MM.1S (cell line): ENCODE measurements around the gene CALHM2.

Experiments used
- DNase-seq: peaks from one replicate; pipeline ENCODE4 v3.0.0-alpha.2; 2015
- H2AFZ ChIP-seq: fragments of 300-600 bp; sonication (generic); 2 replicates; pipeline ENCODE4 v1.6.0; 2016; ENCODE audit warnings: antibody characterized with exemption, low read length
- H3F3A ChIP-seq: fragments of 300-600 bp; sonication (generic); 2 replicates; pipeline ENCODE4 v1.6.1; 2016; ENCODE audit warnings: mild to moderate bottlenecking, antibody characterized with exemption, low read length, moderate library complexity, mixed read lengths; ENCODE audit not compliant: insufficient read depth
- H3K27ac ChIP-seq: fragments of 300-600 bp; sonication (generic); 2 replicates; pipeline ENCODE4 v1.5.1; 2016; ENCODE audit warnings: mild to moderate bottlenecking, low read length
- H3K27me3 ChIP-seq: fragments of 300-600 bp; sonication (generic); replicated peaks from 2 replicates; pipeline ENCODE4 v1.6.0; 2016; ENCODE audit warnings: low read length; ENCODE audit not compliant: insufficient read depth
- H3K36me3 ChIP-seq: fragments of 300-600 bp; sonication (generic); replicated peaks from 2 replicates; pipeline ENCODE4 v1.6.1; 2016; ENCODE audit warnings: mild to moderate bottlenecking, low read length, mixed read lengths; ENCODE audit not compliant: insufficient read depth
- H3K4me1 ChIP-seq: fragments of 300-600 bp; sonication (generic); 2 replicates; pipeline ENCODE4 v1.6.1; 2016; ENCODE audit warnings: low read length, mixed read lengths
- H3K4me2 ChIP-seq: fragments of 300-600 bp; sonication (generic); 2 replicates; pipeline ENCODE4 v1.6.0; 2016; ENCODE audit warnings: low read depth, low read length
- H3K4me3 ChIP-seq: fragments of 300-600 bp; sonication (generic); 2 replicates; pipeline ENCODE4 v1.5.1; 2016; ENCODE audit warnings: low read length, mixed read lengths
- H3K79me2 ChIP-seq: fragments of 300-600 bp; sonication (generic); 2 replicates; pipeline ENCODE4 v1.6.1; 2016; ENCODE audit warnings: mixed run types, low read length, mixed read lengths
- H3K9ac ChIP-seq: fragments of 300-600 bp; sonication (generic); 2 replicates; pipeline ENCODE4 v1.6.1; 2016; ENCODE audit warnings: low read length, mixed read lengths
- H3K9me2 ChIP-seq: fragments of 300-600 bp; sonication (generic); replicated peaks from 2 replicates; pipeline ENCODE4 v1.6.1; 2016; ENCODE audit warnings: mild to moderate bottlenecking, low read length, mixed read lengths; ENCODE audit not compliant: insufficient read depth
- H3K9me3 ChIP-seq: fragments of 300-600 bp; sonication (generic); replicated peaks from 2 replicates; pipeline ENCODE4 v1.6.1; 2016; ENCODE audit warnings: mild to moderate bottlenecking, low read length, mixed read lengths; ENCODE audit not compliant: insufficient read depth
- H4K20me1 ChIP-seq: fragments of 300-600 bp; sonication (generic); 2 replicates; pipeline ENCODE4 v1.6.1; 2016; ENCODE audit warnings: mild to moderate bottlenecking, low read length, moderate library complexity, mixed read lengths; ENCODE audit not compliant: insufficient read depth
- EZH2 ChIP-seq: fragments of 300-600 bp; sonication (generic); optimal IDR thresholded peaks from 2 replicates; pipeline ENCODE3; 2017; ENCODE audit warnings: low read depth, mild to moderate bottlenecking, antibody characterized with exemption, low read length, mixed read lengths
- EZH2phosphoT487 ChIP-seq: fragments of 300-600 bp; sonication (generic); IDR thresholded peaks from 2 replicates; pipeline ENCODE4 v1.6.1; 2018; ENCODE audit warnings: antibody characterized with exemption, low read length
- TF ChIP-seq, protein P1 (sequence below): fragments of 300-600 bp; sonication (generic); IDR thresholded peaks from 2 replicates; pipeline ENCODE4 v1.5.1; 2016; ENCODE audit warnings: antibody characterized with exemption, low read length, mixed read lengths

CALHM2 gene

DNA sequence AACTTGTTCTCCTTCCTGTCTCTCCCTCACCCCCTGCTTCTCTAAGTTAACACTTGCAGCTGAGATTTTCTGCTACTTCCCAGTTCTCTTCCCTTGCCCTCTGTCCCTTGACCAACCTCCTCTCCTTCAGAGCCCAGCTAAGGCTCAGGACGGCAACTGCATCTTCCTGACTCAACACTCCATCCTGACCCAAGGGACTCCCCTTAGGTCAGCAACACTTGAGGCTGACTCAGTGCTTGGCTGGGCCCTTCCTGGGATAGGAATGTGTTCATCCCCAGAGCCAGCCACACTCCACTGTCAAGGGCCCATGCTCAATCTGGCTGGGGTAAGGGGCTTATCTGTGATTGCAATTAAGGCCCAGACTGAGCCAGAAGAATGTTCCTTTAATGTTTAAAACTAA, 3.4 kb downstream of the CALHM2 start:
- DNase-seq: no peak
- TF ChIP-seq EZH2phosphoT487 (no peak), EZH2 (no peak)
- TF ChIP-seq, protein P1, sequence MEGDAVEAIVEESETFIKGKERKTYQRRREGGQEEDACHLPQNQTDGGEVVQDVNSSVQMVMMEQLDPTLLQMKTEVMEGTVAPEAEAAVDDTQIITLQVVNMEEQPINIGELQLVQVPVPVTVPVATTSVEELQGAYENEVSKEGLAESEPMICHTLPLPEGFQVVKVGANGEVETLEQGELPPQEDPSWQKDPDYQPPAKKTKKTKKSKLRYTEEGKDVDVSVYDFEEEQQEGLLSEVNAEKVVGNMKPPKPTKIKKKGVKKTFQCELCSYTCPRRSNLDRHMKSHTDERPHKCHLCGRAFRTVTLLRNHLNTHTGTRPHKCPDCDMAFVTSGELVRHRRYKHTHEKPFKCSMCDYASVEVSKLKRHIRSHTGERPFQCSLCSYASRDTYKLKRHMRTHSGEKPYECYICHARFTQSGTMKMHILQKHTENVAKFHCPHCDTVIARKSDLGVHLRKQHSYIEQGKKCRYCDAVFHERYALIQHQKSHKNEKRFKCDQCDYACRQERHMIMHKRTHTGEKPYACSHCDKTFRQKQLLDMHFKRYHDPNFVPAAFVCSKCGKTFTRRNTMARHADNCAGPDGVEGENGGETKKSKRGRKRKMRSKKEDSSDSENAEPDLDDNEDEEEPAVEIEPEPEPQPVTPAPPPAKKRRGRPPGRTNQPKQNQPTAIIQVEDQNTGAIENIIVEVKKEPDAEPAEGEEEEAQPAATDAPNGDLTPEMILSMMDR: no peak
- no peak overlapping the region for H3K9ac ChIP-seq
- no peaks in the 10 kb centered on the region for H3K9me2 ChIP-seq
- no peak overlapping the region for H3K4me2 ChIP-seq
- no peaks in the 10 kb centered on the region for H3K4me1 ChIP-seq
- no peaks in the 10 kb centered on the region for H3K27me3 ChIP-seq
- H4K20me1 ChIP-seq: no peaks in the 10 kb centered on the region
- peaks cover 6% of the 10 kb centered on the region for H3F3A ChIP-seq
- no peak overlapping the region for H2AFZ ChIP-seq
- H3K27ac ChIP-seq: no peak overlapping the region
- no peak overlapping the region for H3K4me3 ChIP-seq
- no peaks in the 10 kb centered on the region; the same call in 1 of the 2 replicates for H3K36me3 ChIP-seq
- no peaks in the 10 kb centered on the region for H3K9me3 ChIP-seq
- peaks cover 30% of the 10 kb centered on the region for H3K79me2 ChIP-seq

DNA sequence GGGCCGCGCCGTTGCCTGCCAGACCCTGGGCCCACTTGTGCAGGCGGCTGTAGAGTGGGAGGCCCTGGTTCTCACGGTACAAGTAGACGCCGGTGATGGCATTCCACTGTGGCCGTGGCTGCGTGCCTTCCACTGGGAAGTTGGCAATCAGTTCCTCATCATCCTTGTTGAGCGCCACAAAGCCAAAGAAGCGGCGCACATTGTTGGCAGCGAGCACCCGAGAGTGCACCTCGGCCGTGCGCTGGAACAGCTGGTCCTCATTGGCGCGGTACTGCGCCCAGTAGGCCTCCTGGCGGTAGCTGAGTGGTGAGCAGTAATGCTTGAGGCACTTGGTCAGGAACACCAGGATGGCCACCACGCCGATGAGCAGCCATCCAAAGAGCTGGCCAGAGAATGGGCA, 5.0 kb downstream of the CALHM2 start:
- no peak overlapping the region for H2AFZ ChIP-seq
- no peak overlapping the region for H3K9ac ChIP-seq
- no peaks in the 10 kb centered on the region for H3K4me1 ChIP-seq
- H3K4me2 ChIP-seq: no peak overlapping the region
- DNase-seq: no peak
- TF ChIP-seq EZH2phosphoT487 (no peak), EZH2 (no peak)
- TF ChIP-seq, protein P1: no peak
- H3K9me2 ChIP-seq: no peaks in the 10 kb centered on the region
- no peak overlapping the region for H3K27ac ChIP-seq
- no peak overlapping the region for H3K4me3 ChIP-seq
- no peaks in the 10 kb centered on the region for H4K20me1 ChIP-seq
- peaks cover 30% of the 10 kb centered on the region for H3K79me2 ChIP-seq
- H3F3A ChIP-seq: peaks cover 6% of the 10 kb centered on the region
- no peaks in the 10 kb centered on the region for H3K9me3 ChIP-seq
- no peaks in the 10 kb centered on the region; the same call in 1 of the 2 replicates for H3K36me3 ChIP-seq
- H3K27me3 ChIP-seq: no peaks in the 10 kb centered on the region

DNA sequence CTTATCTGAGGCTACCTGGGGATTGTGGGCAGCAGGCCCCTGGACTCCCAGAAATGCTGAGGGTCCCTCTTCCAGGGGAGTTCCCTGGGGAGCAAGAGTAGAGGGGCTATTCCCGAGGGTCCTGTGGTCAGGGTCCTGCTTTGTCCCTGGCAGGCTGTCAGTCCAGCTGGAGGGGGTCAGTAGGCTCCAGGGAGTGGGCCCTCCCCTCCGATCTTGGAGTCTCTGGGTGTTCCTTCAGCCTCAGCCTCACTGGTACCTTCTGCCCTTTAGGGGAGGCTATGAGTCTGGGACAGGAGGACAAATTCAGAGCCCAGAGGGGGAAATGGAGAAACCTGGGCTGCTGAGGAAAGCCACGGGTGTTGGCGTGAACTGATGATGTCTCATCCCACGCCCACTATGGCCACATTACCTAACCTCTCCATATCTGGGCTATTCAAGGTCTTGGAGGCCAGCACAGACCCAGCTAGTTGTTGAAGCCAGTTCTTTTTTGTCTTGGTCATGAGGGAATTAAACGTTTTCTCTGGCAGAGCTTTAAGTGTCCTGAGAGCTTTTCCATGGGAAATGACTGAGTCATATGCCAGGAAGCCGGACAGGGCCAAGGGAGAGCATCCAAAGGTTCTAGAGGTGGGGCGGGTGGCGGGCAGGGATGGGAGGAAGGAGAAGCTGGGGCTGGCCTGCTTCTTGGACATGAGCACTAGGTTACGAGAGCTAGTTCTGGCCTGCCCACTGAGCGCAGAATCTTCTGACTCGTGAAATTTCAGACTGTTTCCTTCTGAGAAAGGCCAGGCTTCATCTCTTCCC, 6.2 kb downstream of the CALHM2 start:
- Histone ChIP-seq H3K27ac (no peak overlapping the region), H3K4me3 (no peak overlapping the region), H2AFZ (no peak overlapping the region), H3K9me2 (no peaks in the 10 kb centered on the region), H3K79me2 (peaks cover 24% of the 10 kb centered on the region), H3K27me3 (no peaks in the 10 kb centered on the region), H4K20me1 (no peaks in the 10 kb centered on the region), H3K9me3 (no peaks in the 10 kb centered on the region), H3K4me1 (no peaks in the 10 kb centered on the region), H3F3A (peaks cover 1% of the 10 kb centered on the region), H3K36me3 (no peaks in the 10 kb centered on the region; the same call in 1 of the 2 replicates), H3K9ac (no peak overlapping the region), H3K4me2 (no peak overlapping the region)
- DNase-seq: no peak
- TF ChIP-seq, protein P1: no peak
- TF ChIP-seq EZH2phosphoT487 (no peak), EZH2 (no peak)
